ENCODE results near the gene MGAT5B.

- TF ChIP-seq CTCF (conservative IDR thresholded peaks at IDR 0.05 in 1 of 2, IDR thresholded peaks at IDR 0.05 in 1 of 2; ENCODE audit: low read depth in 1 of 2, low read length in 2 of 2), result no peak
- TF ChIP-seq EZH2 (IDR thresholded peaks at IDR 0.05; ENCODE audit: low read length, missing control alignments), result no peak
Observed at GRCh38 chr17:76873856-76874255, 5.7 kb downstream of the MGAT5B start.

Data from fibroblast of lung (primary cell).